Activated T-helper 2 cell treated with anti-CD3 and anti-CD28 coated beads, Interferon-gamma antibody, Interleukin-2, Interleukin-4, amounts not matched to agents 10 μg/mL and 5 μg/mL and 100 μg/mL, durations not matched to agents 14 hours and 24 hours and 36 hours (primary cell): ENCODE results near the gene ADAMTS17. TPM values are rescaled to one million over a fixed set of nuclear protein-coding genes. Genes with fewer than 3 reads are reported as not detected.

Experiments
- DNase-seq: peaks from one replicate; pipeline ENCODE4 v3.0.0; 2021; ENCODE audit warnings: low spot score
- H3K27ac Mint-ChIP-seq: one replicate; pipeline ENCODE4 v1.8.0; 2021; ENCODE audit warnings: mixed read lengths
- H3K27me3 Mint-ChIP-seq: one replicate; pipeline ENCODE4 v1.8.0; 2021; ENCODE audit warnings: low read depth, mixed read lengths
- H3K36me3 Mint-ChIP-seq: one replicate; pipeline ENCODE4 v1.8.0; 2021; ENCODE audit warnings: low read depth, mixed read lengths
- H3K4me1 Mint-ChIP-seq: one replicate; pipeline ENCODE4 v1.8.0; 2021; ENCODE audit warnings: low read depth, mixed read lengths
- H3K4me3 Mint-ChIP-seq: one replicate; pipeline ENCODE4 v1.8.0; 2021; ENCODE audit warnings: low read depth, mild to moderate bottlenecking, moderate library complexity, mixed read lengths
- H3K9me3 Mint-ChIP-seq: one replicate; pipeline ENCODE4 v1.8.0; 2021; ENCODE audit warnings: mixed read lengths
- intact Hi-C: fragments of 100-400 bp; cut with micrococcal nuclease; formaldehyde crosslinking; loops from one replicate; pipeline ENCODE4 v1.15.1; 2023
- total RNA-seq: library from RNA; stranded (reverse); gene quantifications from 2 replicates; pipeline ENCODE4 v1.2.3, GENCODE V29; 2022

The ADAMTS17 gene
- total RNA-seq, 1 donor from 2014 or later, result 1.1 TPM

- Mint-ChIP-seq H3K4me3 (no peak overlapping the region), H3K27ac (no peak overlapping the region), H3K4me1 (peaks cover 28% of the 10 kb centered on the region), H3K27me3 (no peaks in the 10 kb centered on the region), H3K9me3 (no peaks in the 10 kb centered on the region), H3K36me3 (no peaks in the 10 kb centered on the region)
- intact Hi-C loops, result loop anchor here (10.0 kb wide), 1 partner anchor 230 kb away; the partner anchor contains the start of gene ADAMTS17
- no peak for DNase-seq
These were observed 227.2 kb downstream of the ADAMTS17 start for GRCh38 chr15:100114571-100114970.

GRCh38 chr15:100114100-100114499 lies 227.7 kb downstream of the ADAMTS17 start:
- H3K4me3 Mint-ChIP-seq, result no peak overlapping the region
- H3K27me3 Mint-ChIP-seq, result no peaks in the 10 kb centered on the region
- no peak for DNase-seq
- no peaks in the 10 kb centered on the region for H3K9me3 Mint-ChIP-seq
- peaks cover 28% of the 10 kb centered on the region for H3K4me1 Mint-ChIP-seq
- H3K36me3 Mint-ChIP-seq, result no peaks in the 10 kb centered on the region
- intact Hi-C loops, result loop anchor here (10.0 kb wide), 1 partner anchor 231 kb away; the partner anchor contains the start of gene ADAMTS17
- H3K27ac Mint-ChIP-seq, result no peak overlapping the region

GRCh38 chr15:100113351-100114080 lies 228.3 kb downstream of the ADAMTS17 start:
- H3K4me3 Mint-ChIP-seq, result no peak overlapping the region
- H3K9me3 Mint-ChIP-seq, result no peaks in the 10 kb centered on the region
- H3K4me1 Mint-ChIP-seq, result peaks cover 28% of the 10 kb centered on the region
- no peaks in the 10 kb centered on the region for H3K36me3 Mint-ChIP-seq
- intact Hi-C loops, result loop anchor here (10.0 kb wide), 1 partner anchor 231 kb away; the partner anchor contains the start of gene ADAMTS17
- H3K27ac Mint-ChIP-seq, result no peak overlapping the region
- no peak for DNase-seq
- no peaks in the 10 kb centered on the region for H3K27me3 Mint-ChIP-seq

GRCh38 chr15:100112636-100113305 lies 229.0 kb downstream of the ADAMTS17 start:
- intact Hi-C loops, result loop anchor here (10.0 kb wide), 1 partner anchor 232 kb away; the partner anchor contains the start of gene ADAMTS17
- Mint-ChIP-seq H3K9me3 (no peaks in the 10 kb centered on the region), H3K4me1 (peaks cover 28% of the 10 kb centered on the region), H3K27me3 (no peaks in the 10 kb centered on the region), H3K4me3 (no peak overlapping the region), H3K27ac (no peak overlapping the region), H3K36me3 (no peaks in the 10 kb centered on the region)
- DNase-seq, result no peak

- no peaks in the 10 kb centered on the region for H3K36me3 Mint-ChIP-seq
- H3K27ac Mint-ChIP-seq, result peak overlapping the region; percentile 94
- no peaks in the 10 kb centered on the region for H3K9me3 Mint-ChIP-seq
- DNase-seq, result no peak
- intact Hi-C loops, result loop anchor here (10.0 kb wide), 1 partner anchor 233 kb away; the partner anchor contains the start of gene ADAMTS17
- no peaks in the 10 kb centered on the region for H3K27me3 Mint-ChIP-seq
- no peak overlapping the region for H3K4me3 Mint-ChIP-seq
- H3K4me1 Mint-ChIP-seq, result peaks cover 28% of the 10 kb centered on the region
These were observed 229.7 kb downstream of the ADAMTS17 start for GRCh38 chr15:100112061-100112420.

GRCh38 chr15:100111125-100112060 lies 230.4 kb downstream of the ADAMTS17 start:
- no peaks in the 10 kb centered on the region for H3K9me3 Mint-ChIP-seq
- H3K4me1 Mint-ChIP-seq, result peaks cover 28% of the 10 kb centered on the region
- peak overlapping the region; percentile 37 for H3K4me3 Mint-ChIP-seq
- H3K27ac Mint-ChIP-seq, result peak overlapping the region; percentile 94
- H3K36me3 Mint-ChIP-seq, result no peaks in the 10 kb centered on the region
- no peak for DNase-seq
- intact Hi-C loops, result loop anchor here (10.0 kb wide), 1 partner anchor 233 kb away; the partner anchor contains the start of gene ADAMTS17
- no peaks in the 10 kb centered on the region for H3K27me3 Mint-ChIP-seq

GRCh38 chr15:100109486-100110035 lies 232.2 kb downstream of the ADAMTS17 start:
- no peaks in the 10 kb centered on the region for H3K36me3 Mint-ChIP-seq
- no peak overlapping the region for H3K4me3 Mint-ChIP-seq
- H3K27me3 Mint-ChIP-seq, result no peaks in the 10 kb centered on the region
- H3K9me3 Mint-ChIP-seq, result no peaks in the 10 kb centered on the region
- no peak for DNase-seq
- peaks cover 27% of the 10 kb centered on the region for H3K4me1 Mint-ChIP-seq
- intact Hi-C loops, result loop anchor here (10.0 kb wide), 1 partner anchor 235 kb away; the partner anchor contains the start of gene ADAMTS17
- H3K27ac Mint-ChIP-seq, result no peak overlapping the region

- Mint-ChIP-seq H3K9me3 (no peaks in the 10 kb centered on the region), H3K27me3 (no peaks in the 10 kb centered on the region), H3K4me3 (no peak overlapping the region), H3K4me1 (peaks cover 23% of the 10 kb centered on the region), H3K36me3 (no peaks in the 10 kb centered on the region), H3K27ac (no peak overlapping the region)
- intact Hi-C loops, result no loop called here
- no peak for DNase-seq
These were observed 232.9 kb downstream of the ADAMTS17 start for GRCh38 chr15:100108846-100109245.

GRCh38 chr15:100108346-100108745 lies 233.4 kb downstream of the ADAMTS17 start:
- intact Hi-C loops, result no loop called here
- no peaks in the 10 kb centered on the region for H3K9me3 Mint-ChIP-seq

GRCh38 chr15:100107606-100108225 lies 234.1 kb downstream of the ADAMTS17 start:
- Mint-ChIP-seq H3K4me3 (no peak overlapping the region), H3K36me3 (no peaks in the 10 kb centered on the region)

More at GRCh38 chr15:100108346-100108745, 233.4 kb downstream of the ADAMTS17 start:
- Mint-ChIP-seq H3K4me1 (peaks cover 23% of the 10 kb centered on the region), H3K27ac (no peak overlapping the region), H3K27me3 (no peaks in the 10 kb centered on the region), H3K36me3 (no peaks in the 10 kb centered on the region), H3K4me3 (no peak overlapping the region)
- no peak for DNase-seq

GRCh38 chr15:100107151-100107550 lies 234.6 kb downstream of the ADAMTS17 start:
- H3K27ac Mint-ChIP-seq, result no peak overlapping the region
- intact Hi-C loops, result no loop called here

More at GRCh38 chr15:100107606-100108225, 234.1 kb downstream of the ADAMTS17 start:
- no peaks in the 10 kb centered on the region for H3K27me3 Mint-ChIP-seq
- H3K27ac Mint-ChIP-seq, result no peak overlapping the region
- intact Hi-C loops, result no loop called here
- H3K4me1 Mint-ChIP-seq, result peaks cover 23% of the 10 kb centered on the region
- DNase-seq, result no peak
- no peaks in the 10 kb centered on the region for H3K9me3 Mint-ChIP-seq

GRCh38 chr15:100106732-100107131 lies 235.0 kb downstream of the ADAMTS17 start:
- intact Hi-C loops, result no loop called here
- peaks cover 16% of the 10 kb centered on the region for H3K4me1 Mint-ChIP-seq
- no peak for DNase-seq
- H3K27me3 Mint-ChIP-seq, result no peaks in the 10 kb centered on the region
- H3K9me3 Mint-ChIP-seq, result no peaks in the 10 kb centered on the region
- H3K27ac Mint-ChIP-seq, result no peak overlapping the region
- no peaks in the 10 kb centered on the region for H3K36me3 Mint-ChIP-seq
- H3K4me3 Mint-ChIP-seq, result no peak overlapping the region

More at GRCh38 chr15:100107151-100107550, 234.6 kb downstream of the ADAMTS17 start:
- no peaks in the 10 kb centered on the region for H3K36me3 Mint-ChIP-seq
- H3K4me3 Mint-ChIP-seq, result no peak overlapping the region
- no peak for DNase-seq
- peaks cover 21% of the 10 kb centered on the region for H3K4me1 Mint-ChIP-seq
- no peaks in the 10 kb centered on the region for H3K9me3 Mint-ChIP-seq
- no peaks in the 10 kb centered on the region for H3K27me3 Mint-ChIP-seq
